ENCODE results near the gene CA14.

- TF ChIP-seq CTCF (conservative IDR thresholded peaks at IDR 0.05; ENCODE audit: low read depth, low read length) = no peak
- no peak for TF ChIP-seq EZH2 (IDR thresholded peaks at IDR 0.05; ENCODE audit: borderline replicate concordance, low read depth, low read length, poor library complexity, severe bottlenecking)
Observed at GRCh38 chr1:150210091-150210490, 47.5 kb upstream of the CA14 start.

All from A673 (cell line).